Endodermal cell (in vitro differentiated cells): ENCODE data around the gene ROGDI. TPM values are rescaled to one million over a fixed set of nuclear protein-coding genes. Genes with fewer than 3 reads are reported as not detected.
A peak's percentile ranks its signal among the peaks of the same experiment; 100 is the strongest.

ENCODE experiments used
- DNase-seq: peaks from one replicate; pipeline ENCODE4 v3.0.0-alpha.2; 2017
- H3K27ac ChIP-seq: 2 replicates; pipeline ENCODE4 v1.5.1; 2013; ENCODE audit warnings: mild to moderate bottlenecking, low read depth, low read length, moderate library complexity
- H3K27me3 ChIP-seq: 2 replicates; pipeline ENCODE4 v1.6.1; 2013; ENCODE audit warnings: mild to moderate bottlenecking, low read length, moderate library complexity; ENCODE audit not compliant: insufficient read depth, control insufficient read depth, poor library complexity, severe bottlenecking
- H3K36me3 ChIP-seq: 2 replicates; pipeline ENCODE4 v1.7.0; 2013; ENCODE audit warnings: mild to moderate bottlenecking, low read length, moderate library complexity; ENCODE audit not compliant: control insufficient read depth, insufficient read depth
- H3K4me1 ChIP-seq: one replicate; pipeline ENCODE4 v1.7.0; 2013; ENCODE audit warnings: low read length; ENCODE audit not compliant: control insufficient read depth, insufficient read depth
- H3K4me3 ChIP-seq: 2 replicates; pipeline ENCODE4 v1.5.1; 2013; ENCODE audit warnings: mild to moderate bottlenecking, low read length, moderate library complexity
- H3K9ac ChIP-seq: 2 replicates; pipeline ENCODE4 v1.6.1; 2013; ENCODE audit warnings: mild to moderate bottlenecking, low read length, moderate library complexity; ENCODE audit not compliant: poor library complexity, severe bottlenecking; ENCODE audit errors: extremely low read depth
- H3K9me3 ChIP-seq: 2 replicates; pipeline ENCODE4 v1.6.1; 2013; ENCODE audit warnings: mild to moderate bottlenecking, low read length, moderate library complexity; ENCODE audit not compliant: control insufficient read depth
- H3K27ac Mint-ChIP-seq: 2 replicates; pipeline ENCODE4 v1.8.0; 2020; ENCODE audit warnings: mixed read lengths
- H3K27me3 Mint-ChIP-seq: 2 replicates; pipeline ENCODE4 v1.8.0; 2021; ENCODE audit warnings: mild to moderate bottlenecking, mixed read lengths; ENCODE audit not compliant: insufficient read depth
- H3K36me3 Mint-ChIP-seq: 2 replicates; pipeline ENCODE4 v1.8.0; 2020; ENCODE audit warnings: low read depth, mixed read lengths
- H3K4me1 Mint-ChIP-seq: 2 replicates; pipeline ENCODE4 v1.8.0; 2020; ENCODE audit warnings: mixed read lengths
- H3K4me3 Mint-ChIP-seq: 2 replicates; pipeline ENCODE4 v1.8.0; 2020; ENCODE audit warnings: mild to moderate bottlenecking, moderate library complexity, mixed read lengths
- H3K9me3 Mint-ChIP-seq: 2 replicates; pipeline ENCODE4 v1.8.0; 2020; ENCODE audit warnings: mild to moderate bottlenecking, mixed read lengths
- CTCF ChIP-seq: fragments of 200-600 bp; sonication (generic); conservative IDR thresholded peaks from 2 replicates; pipeline ENCODE4 v1.5.0; 2021; ENCODE audit warnings: antibody characterized with exemption, mild to moderate bottlenecking
- WGBS, 2 experiments: methylation state at CpG; one replicate each; pipeline versions ENCODE4 v1.1.5 to v1.1.7; 2013; ENCODE audit warnings: missing lambda C conversion rate in 2 of 2, mixed read lengths in 1 of 2; ENCODE audit not compliant: insufficient coverage in 1 of 2, insufficient read length in 1 of 2; 5-methylcytosine and 5-hydroxymethylcytosine counted together
- total RNA-seq, 2 donors: library from RNA; stranded (reverse); fragmentation: NEBNext Ultra II Directional in 1 of 2; extraction: Animal tissue kit (Norgen Biotek cat#: 25700) in 1 of 2; gene quantifications; 2 replicates in 1 of 2; 3 replicates in 1 of 2; pipeline ENCODE4 v1.2.1, GENCODE V29; 2021

The ROGDI gene
- total RNA-seq, 2 donors from 2014 or later: 46.2 to 49.0 TPM

DNA sequence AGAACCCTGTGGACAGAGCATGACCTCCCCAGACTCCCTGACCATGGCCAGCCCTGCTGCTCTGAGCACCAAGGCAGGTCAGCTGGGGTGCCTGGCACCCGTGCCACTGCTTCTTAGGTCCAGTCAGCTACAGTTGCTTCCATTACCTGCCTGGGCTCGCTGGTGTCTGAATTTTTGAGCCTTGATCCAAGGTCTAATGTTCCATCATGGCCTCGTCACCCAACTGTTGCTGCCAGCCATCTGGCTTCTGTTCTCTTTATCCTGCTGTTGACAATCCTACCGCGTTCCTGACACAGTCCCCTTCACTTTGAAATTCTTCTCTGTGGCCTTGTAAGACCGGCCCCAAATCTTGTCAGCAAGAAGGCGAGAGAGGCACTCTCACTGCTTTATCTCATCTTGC lies 28.0 kb upstream of the ROGDI start:
- H3K9ac ChIP-seq: no peak overlapping the region
- no peaks in the 10 kb centered on the region for H3K9me3 ChIP-seq
- Mint-ChIP-seq H3K4me1 (no peaks in the 10 kb centered on the region), H3K9me3 (no peaks in the 10 kb centered on the region), H3K27ac (peak overlapping the region; percentile 9), H3K4me3 (no peak overlapping the region), H3K36me3 (peaks cover 63% of the 10 kb centered on the region), H3K27me3 (no peaks in the 10 kb centered on the region)
- peaks cover 87% of the 10 kb centered on the region for H3K36me3 ChIP-seq
- WGBS, 2 experiments: 93 to 94% methylated on average over 7 of the region's 7 CpGs
- no peaks in the 10 kb centered on the region for H3K27me3 ChIP-seq
- DNase-seq: no peak
- H3K4me1 ChIP-seq: no peaks in the 10 kb centered on the region
- no peak overlapping the region for H3K4me3 ChIP-seq
- no peak for TF ChIP-seq CTCF
- H3K27ac ChIP-seq: no peak overlapping the region

DNA sequence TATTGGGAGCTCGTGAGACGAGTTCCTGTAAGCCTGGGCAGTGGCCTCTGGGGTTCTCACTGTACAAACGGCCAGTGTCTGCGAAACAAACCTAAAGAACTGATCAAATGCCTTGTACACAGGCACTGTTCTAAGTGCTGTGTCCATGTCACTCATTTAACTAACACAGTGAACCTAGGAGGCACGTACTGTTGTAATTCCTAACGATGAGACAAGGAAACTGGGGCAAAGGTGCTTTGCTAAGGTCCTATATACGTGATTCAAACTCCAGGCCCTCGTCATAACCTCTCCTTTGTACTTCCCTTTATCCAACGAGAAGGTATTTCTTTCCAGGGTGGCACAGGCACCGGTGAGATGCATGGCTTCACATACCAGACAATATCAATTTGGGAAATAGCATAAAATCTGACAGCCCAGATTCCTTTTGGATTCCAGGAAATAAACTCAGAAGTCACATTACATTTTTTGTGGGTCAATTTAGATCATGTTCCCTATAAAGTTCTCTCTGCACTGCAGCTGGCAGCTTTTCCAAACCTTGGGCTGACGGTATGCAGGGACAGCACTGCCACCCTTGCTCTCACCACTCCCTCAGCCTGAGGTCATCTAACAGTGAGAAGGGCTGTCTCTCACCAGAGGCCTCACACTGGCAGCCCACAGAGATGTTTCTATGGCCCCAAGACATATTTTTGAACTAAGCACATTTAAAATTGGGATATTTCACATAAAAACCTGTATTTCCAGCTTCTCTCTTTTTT lies 26.3 kb upstream of the ROGDI start:
- Mint-ChIP-seq H3K27ac (no peak overlapping the region), H3K27me3 (no peaks in the 10 kb centered on the region), H3K36me3 (peaks cover 74% of the 10 kb centered on the region), H3K4me1 (peaks cover 8% of the 10 kb centered on the region), H3K9me3 (no peaks in the 10 kb centered on the region), H3K4me3 (no peak overlapping the region)
- H3K27ac ChIP-seq: no peak overlapping the region
- DNase-seq: no peak
- WGBS, 2 experiments: 95% methylated on average over 11 of the region's 11 CpGs
- no peaks in the 10 kb centered on the region for H3K9me3 ChIP-seq
- H3K9ac ChIP-seq: no peak overlapping the region
- no peak for TF ChIP-seq CTCF
- H3K36me3 ChIP-seq: peaks cover 91% of the 10 kb centered on the region
- no peak overlapping the region for H3K4me3 ChIP-seq
- no peaks in the 10 kb centered on the region for H3K27me3 ChIP-seq
- no peaks in the 10 kb centered on the region for H3K4me1 ChIP-seq

- H3K36me3 Mint-ChIP-seq: peaks cover 74% of the 10 kb centered on the region
- H3K36me3 ChIP-seq: peaks cover 90% of the 10 kb centered on the region
- DNase-seq: no peak
- H3K4me3 Mint-ChIP-seq: no peak overlapping the region
- H3K9me3 ChIP-seq: no peaks in the 10 kb centered on the region
- no peaks in the 10 kb centered on the region for H3K27me3 ChIP-seq
- TF ChIP-seq CTCF: no peak
- no peak overlapping the region for H3K9ac ChIP-seq
- no peaks in the 10 kb centered on the region for H3K4me1 ChIP-seq
- no peak overlapping the region for H3K4me3 ChIP-seq
- no peak overlapping the region for H3K27ac Mint-ChIP-seq
- H3K27ac ChIP-seq: no peak overlapping the region
- H3K27me3 Mint-ChIP-seq: no peaks in the 10 kb centered on the region
- H3K4me1 Mint-ChIP-seq: peaks cover 8% of the 10 kb centered on the region
- 95 to 100% methylated on average over 4 to 10 of the region's 10 CpGs for WGBS, 2 experiments
- no peaks in the 10 kb centered on the region for H3K9me3 Mint-ChIP-seq
Observed at GRCh38 chr16:4826980-4827379, 24.5 kb upstream of the ROGDI start.
